HCT116 (cell line): ENCODE results near the gene LYSMD1. TPM values are rescaled to one million over a fixed set of nuclear protein-coding genes. Genes with fewer than 3 reads are reported as not detected.

Experiments used
- ATAC-seq: fragments of 200-7000 bp; cut with Tn5 transposase; 2 replicates; pipeline ENCODE4 v1.9.1; 2020; ENCODE audit warnings: mild to moderate bottlenecking, moderate library complexity
- BruUV-seq: library from RNA; stranded (reverse); fragments of 400-500 nt; replicated peaks from 2 replicates; lab custom pipeline; 2021; lab: Mats Ljungman, UMichigan
- CTCF ChIA-PET: fragments of 300-600 bp; sonication (Branson Sonifier 250); formaldehyde crosslinking; loops from one replicate; lab custom pipeline; 2021; ENCODE audit warnings: antibody characterized with exemption; lab: Charles Lee
- POLR2A ChIA-PET: fragments of 300-600, 350-600 bp; sonication (Branson Sonifier 250); formaldehyde crosslinking; loops from one replicate; lab custom pipeline; 2021; ENCODE audit warnings: antibody characterized with exemption; lab: Charles Lee
- RAD21 ChIA-PET, 2 experiments: fragments of 300-600 bp; sonication (Branson Sonifier 250); formaldehyde crosslinking; loops; one replicate each; lab custom pipeline; 2023; ENCODE audit warnings: low total read pairs in 2 of 2; ENCODE audit not compliant: uncharacterized antibody in 2 of 2, unreplicated experiment in 2 of 2, low non-redundant PET in 1 of 2; lab: Charles Lee
- DNase-seq: peaks from one replicate; pipeline ENCODE4 v3.0.0-alpha.2; 2010; ENCODE audit warnings: low read depth, low spot score
- H2AFZ ChIP-seq: fragments of 200-600 bp; shearing (Covaris generic), sonication (generic); 2 replicates; pipeline ENCODE4 v1.6.1; 2017; ENCODE audit warnings: low read depth, mixed run types, mixed read lengths, antibody characterized with exemption, low read length; ENCODE audit not compliant: poor library complexity, severe bottlenecking
- H3K27ac ChIP-seq: 2 replicates; pipeline ENCODE4 v1.5.1; 2012; ENCODE audit warnings: low read depth, low read length
- H3K27me3 ChIP-seq: fragments of 200-600 bp; sonication (generic); 2 replicates; pipeline ENCODE4 v1.6.1; 2016; ENCODE audit warnings: mixed run types, low read length, mixed read lengths; ENCODE audit not compliant: insufficient read depth
- H3K36me3 ChIP-seq, 2 experiments: fragments of 200-500 bp in 1 of 2; fragments of 200-600 bp in 1 of 2; sonication (Bioruptor generic) in 1 of 2; sonication (generic) in 1 of 2; 2 replicates each; pipeline versions ENCODE4 v1.5.1 to v1.6.1; 2014 to 2016; ENCODE audit warnings: low read length in 2 of 2, inconsistent platforms in 1 of 2, mixed read lengths in 1 of 2, mixed run types in 1 of 2; ENCODE audit not compliant: insufficient read depth in 2 of 2, control insufficient read depth in 1 of 2
- H3K4me1 ChIP-seq, 2 experiments: fragments of 200-600 bp in 1 of 2; sonication (generic) in 1 of 2; 2 replicates each; pipeline versions ENCODE4 v1.5.1 to v1.6.1; 2012 to 2017; ENCODE audit warnings: low read length in 2 of 2, inconsistent platforms in 1 of 2, mild to moderate bottlenecking in 1 of 2, mixed read lengths in 1 of 2, mixed run types in 1 of 2, moderate library complexity in 1 of 2; ENCODE audit not compliant: insufficient read depth in 2 of 2, control insufficient read depth in 1 of 2
- H3K4me2 ChIP-seq: fragments of 200-600 bp; sonication (generic); 2 replicates; pipeline ENCODE4 v1.6.1; 2017; ENCODE audit warnings: mixed run types, low read length, mixed read lengths
- H3K4me3 ChIP-seq, 2 experiments: fragments of 200-600 bp in 1 of 2; sonication (generic) in 1 of 2; replicated peaks in 1 of 2; 2 replicates each; pipeline ENCODE4 v1.5.1; 2011 to 2016; ENCODE audit warnings: low read length in 2 of 2, control low read depth in 1 of 2, low read depth in 1 of 2, mild to moderate bottlenecking in 1 of 2, mixed read lengths in 1 of 2, mixed run types in 1 of 2
- H3K79me2 ChIP-seq: fragments of 200-600 bp; sonication (generic); 2 replicates; pipeline ENCODE4 v1.6.1; 2017; ENCODE audit warnings: mild to moderate bottlenecking, mixed run types, low read length, moderate library complexity, mixed read lengths; ENCODE audit not compliant: insufficient read depth
- H3K9ac ChIP-seq: fragments of 200-600 bp; sonication (generic); 2 replicates; pipeline ENCODE4 v1.6.1; 2016; ENCODE audit warnings: low read length, mixed read lengths
- H3K9me2 ChIP-seq: fragments of 200-600 bp; sonication (generic), shearing (Covaris generic); 2 replicates; pipeline ENCODE4 v1.6.1; 2017; ENCODE audit warnings: mixed run types, mild to moderate bottlenecking, moderate library complexity; ENCODE audit not compliant: insufficient read depth
- H3K9me3 ChIP-seq, 2 experiments: fragments of 200-500 bp in 1 of 2; fragments of 200-600 bp in 1 of 2; sonication (Bioruptor generic) in 1 of 2; sonication (generic) in 1 of 2; 2 replicates each; pipeline ENCODE4 v1.6.1; 2014 to 2017; ENCODE audit warnings: low read length in 2 of 2, mixed read lengths in 2 of 2, inconsistent platforms in 1 of 2, low read depth in 1 of 2, mild to moderate bottlenecking in 1 of 2, mixed run types in 1 of 2, moderate library complexity in 1 of 2; ENCODE audit not compliant: control insufficient read depth in 1 of 2, insufficient read depth in 1 of 2
- H4K20me1 ChIP-seq: fragments of 200-600 bp; sonication (generic), shearing (Covaris generic); 2 replicates; pipeline ENCODE4 v1.6.1; 2017; ENCODE audit warnings: mixed run types, mild to moderate bottlenecking, moderate library complexity; ENCODE audit not compliant: insufficient read depth
- CTCF ChIP-seq, 3 experiments: fragments of 200-600 bp in 1 of 3; sonication (generic) in 1 of 3; IDR thresholded peaks in 2 of 3; conservative IDR thresholded peaks in 1 of 3; 2 replicates each; pipeline ENCODE4 v1.5.1; 2012 to 2017; ENCODE audit warnings: low read depth in 2 of 3, low read length in 2 of 3, antibody characterized with exemption in 1 of 3, borderline replicate concordance in 1 of 3, control low read depth in 1 of 3, mild to moderate bottlenecking in 1 of 3, mixed read lengths in 1 of 3, mixed run types in 1 of 3, moderate library complexity in 1 of 3; ENCODE audit not compliant: insufficient read depth in 1 of 3
- ELF1 ChIP-seq: IDR thresholded peaks from 2 replicates; pipeline ENCODE4 v1.6.1; 2012; ENCODE audit warnings: low read depth, borderline replicate concordance
- EZH2 ChIP-seq: fragments of 200-600 bp; sonication (generic); IDR thresholded peaks from 2 replicates; pipeline ENCODE4 v1.6.1; 2017; ENCODE audit warnings: antibody characterized with exemption, mixed run types
- FOSL1 ChIP-seq: IDR thresholded peaks from 2 replicates; pipeline ENCODE4 v1.6.1; 2012; ENCODE audit warnings: low read depth
- JUND ChIP-seq: IDR thresholded peaks from 2 replicates; pipeline ENCODE4 v1.6.1; 2012
- POLR2AphosphoS5 ChIP-seq: IDR thresholded peaks from 2 replicates; pipeline ENCODE4 v1.6.1; 2011; ENCODE audit warnings: mild to moderate bottlenecking, low read depth, low read length, moderate library complexity
- RAD21 ChIP-seq: IDR thresholded peaks from 2 replicates; pipeline ENCODE4 v1.6.1; 2012; ENCODE audit warnings: low read depth, mild to moderate bottlenecking
- REST ChIP-seq: IDR thresholded peaks from 2 replicates; pipeline ENCODE4 v1.6.1; 2012; ENCODE audit warnings: low read depth
- SIN3A ChIP-seq: IDR thresholded peaks from 2 replicates; pipeline ENCODE4 v1.6.1; 2012; ENCODE audit warnings: low read depth
- SRF ChIP-seq: IDR thresholded peaks from 2 replicates; pipeline ENCODE4 v1.6.1; 2012; ENCODE audit warnings: low read depth
- ZBTB33 ChIP-seq: IDR thresholded peaks from 2 replicates; pipeline ENCODE4 v1.6.1; 2011; ENCODE audit warnings: mild to moderate bottlenecking, low read length, moderate library complexity; ENCODE audit not compliant: insufficient replicate concordance; ENCODE audit errors: extremely low read depth
- intact Hi-C: fragments of 100-400 bp; cut with micrococcal nuclease; formaldehyde crosslinking; loops from 2 replicates; pipeline ENCODE4 v1.10.0; 2022
- total RNA-seq: library from RNA; stranded (reverse); gene quantifications from one replicate; pipeline ENCODE4 v1.2.1, GENCODE V29; 2021; ENCODE audit not compliant: unreplicated experiment
- TF ChIP-seq, protein P1 (sequence below): IDR thresholded peaks from 2 replicates; pipeline ENCODE4 v1.6.1; 2012

The LYSMD1 gene
- total RNA-seq, 1 experiment from 2014 or later = 5.0 TPM

GRCh38 chr1:151124763-151125403 lies 40.8 kb downstream of the LYSMD1 start:
- POLR2A ChIA-PET = no interaction called here
- intact Hi-C loops = no loop called here
- H3K27me3 ChIP-seq = no peaks in the 10 kb centered on the region
- H3K9me2 ChIP-seq = no peaks in the 10 kb centered on the region
- H3K9me3 ChIP-seq = no peaks in the 10 kb centered on the region
- CTCF ChIA-PET = no interaction called here
- no peak overlapping the region for H3K9ac ChIP-seq
- H2AFZ ChIP-seq = no peak overlapping the region
- TF ChIP-seq ELF1 (no peak), CTCF (IDR thresholded peaks at IDR 0.05 in 2 of 3, conservative IDR thresholded peaks at IDR 0.05 in 1 of 3; ENCODE audit: borderline replicate concordance in 1 of 3, insufficient read depth in 1 of 3, low read depth in 2 of 3, low read length in 2 of 3) (no peak), ZBTB33 (no peak), POLR2AphosphoS5 (no peak), JUND (no peak), REST (no peak), EZH2 (no peak), SIN3A (no peak), SRF (no peak), FOSL1 (no peak), RAD21 (no peak)
- TF ChIP-seq, protein P1, sequence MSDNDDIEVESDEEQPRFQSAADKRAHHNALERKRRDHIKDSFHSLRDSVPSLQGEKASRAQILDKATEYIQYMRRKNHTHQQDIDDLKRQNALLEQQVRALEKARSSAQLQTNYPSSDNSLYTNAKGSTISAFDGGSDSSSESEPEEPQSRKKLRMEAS = no peak
- TF ChIP-seq, all 23 proteins: peak for 0
- BruUV-seq = no TSS peak
- H3K79me2 ChIP-seq = no peaks in the 10 kb centered on the region
- DNase-seq = no peak
- no peak overlapping the region for H3K4me2 ChIP-seq
- no peaks in the 10 kb centered on the region for H4K20me1 ChIP-seq
- RAD21 ChIA-PET = no interaction called here
- no peak for ATAC-seq
- H3K36me3 ChIP-seq = no peaks in the 10 kb centered on the region
- no peak overlapping the region for H3K4me3 ChIP-seq
- H3K27ac ChIP-seq = no peak overlapping the region
- no peaks in the 10 kb centered on the region for H3K4me1 ChIP-seq
